LoVo (cell line): ENCODE results near the gene MXRA8.
"Not testable (repeated sequence)": the region's sequence is repeated elsewhere in the genome, so short reads cannot be mapped to it uniquely, and the experiment has no call there.

Experiments
- DNase-seq: peaks from one replicate; pipeline ENCODE4 v3.0.0-alpha.2; 2016; ENCODE audit warnings: low spot score

Gene MXRA8

DNA sequence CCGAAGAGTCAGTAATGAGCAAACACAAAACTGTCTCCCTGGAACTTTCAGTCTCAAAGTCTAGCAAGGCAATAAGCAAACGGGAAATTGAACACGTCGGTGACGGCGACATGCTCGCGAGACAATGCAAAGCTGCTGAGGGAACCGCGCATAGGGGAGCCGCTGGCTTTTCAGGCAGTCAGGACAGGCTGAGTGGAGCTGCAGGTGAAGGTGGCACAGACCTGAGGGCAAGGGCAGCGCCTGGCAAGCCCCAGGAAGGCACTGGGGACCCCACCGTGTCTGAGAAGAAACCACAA, 38.8 kb downstream of the MXRA8 start:
- no peak for DNase-seq

- DNase-seq: no peak
These were observed 39.3 kb downstream of the MXRA8 start for GRCh38 chr1:1318777-1319645.

DNA sequence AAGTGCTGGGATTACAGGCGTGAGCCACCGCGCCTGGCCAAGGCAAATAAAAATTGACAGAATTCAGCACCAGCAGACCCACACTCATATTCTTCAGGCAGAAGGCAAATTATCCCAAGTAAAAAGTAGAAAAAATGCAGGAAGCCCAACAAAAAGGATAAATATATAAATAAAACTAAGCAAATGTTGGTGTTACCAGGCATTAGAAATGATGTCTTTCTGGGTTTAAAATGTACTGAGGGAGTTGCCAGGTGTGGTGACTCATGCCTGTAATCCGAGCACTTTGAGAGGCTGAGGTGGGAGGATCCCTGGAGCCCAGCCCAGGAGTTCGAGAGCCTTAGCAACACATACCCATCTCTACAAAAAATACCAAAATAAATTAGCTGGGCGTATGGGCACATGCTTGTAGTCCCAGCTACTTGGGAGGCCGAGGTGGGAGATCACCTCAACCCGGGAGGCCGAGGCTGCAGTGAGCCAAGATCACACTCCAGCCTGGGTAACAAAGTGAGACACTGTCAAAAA, 40.2 kb downstream of the MXRA8 start:
- DNase-seq: peak; percentile 72

- no peak for DNase-seq
These were observed 40.9 kb downstream of the MXRA8 start for GRCh38 chr1:1317420-1317819.

GRCh38 chr1:1316199-1316598, 42.2 kb downstream of the MXRA8 start:
- DNase-seq: not testable (repeated sequence)

GRCh38 chr1:1315435-1315954, 42.9 kb downstream of the MXRA8 start:
- no peak for DNase-seq

DNA sequence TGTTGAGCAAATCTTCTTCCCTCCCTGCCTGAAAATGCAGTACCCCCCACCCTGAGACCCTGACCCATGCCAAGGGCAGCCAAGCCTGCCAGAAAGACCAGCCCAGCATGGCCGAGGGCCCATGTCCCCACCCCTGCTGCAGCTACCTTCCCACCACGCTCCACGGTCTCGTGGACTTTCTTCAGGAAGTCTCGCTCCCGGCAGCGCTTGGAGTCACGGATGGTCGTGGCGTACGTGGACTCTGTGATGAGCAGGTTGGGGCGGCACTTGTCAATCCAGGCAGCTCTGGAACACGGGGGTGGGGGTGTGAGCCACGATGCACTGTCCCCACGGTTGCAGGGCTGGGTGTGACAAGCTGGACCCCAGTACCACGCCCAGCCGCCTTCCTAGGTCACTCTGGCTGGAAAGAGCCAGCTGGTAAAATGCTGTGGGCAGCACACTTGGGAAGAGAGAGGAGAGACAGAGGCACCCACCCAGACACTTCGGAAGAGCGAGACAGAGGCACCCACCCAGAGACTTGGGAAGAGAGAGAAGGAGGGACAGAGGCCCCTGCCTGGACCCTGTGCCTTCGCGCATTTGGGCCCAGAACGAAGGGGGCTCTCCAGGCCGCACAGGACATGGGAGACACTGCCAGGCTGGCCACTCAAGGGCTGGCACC, 43.5 kb downstream of the MXRA8 start:
- DNase-seq: no peak

DNA sequence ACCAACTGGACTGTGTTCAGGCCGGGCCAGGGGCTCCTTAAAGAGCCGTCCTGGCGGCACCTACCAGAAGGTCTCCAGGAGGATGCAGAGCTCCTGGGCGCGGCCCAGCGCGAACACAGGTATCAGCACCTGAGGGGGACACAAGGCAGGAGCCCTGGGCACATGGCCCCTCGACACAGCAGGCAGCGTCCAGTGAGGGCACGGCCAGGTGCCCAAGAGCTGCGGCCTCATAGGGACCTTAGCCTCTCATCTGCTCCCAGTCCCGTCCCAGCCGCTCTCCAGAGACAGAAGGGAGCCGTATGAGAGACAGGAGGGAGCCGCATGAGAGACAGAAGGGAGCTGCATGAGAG, 44.1 kb downstream of the MXRA8 start:
- no peak for DNase-seq

DNA sequence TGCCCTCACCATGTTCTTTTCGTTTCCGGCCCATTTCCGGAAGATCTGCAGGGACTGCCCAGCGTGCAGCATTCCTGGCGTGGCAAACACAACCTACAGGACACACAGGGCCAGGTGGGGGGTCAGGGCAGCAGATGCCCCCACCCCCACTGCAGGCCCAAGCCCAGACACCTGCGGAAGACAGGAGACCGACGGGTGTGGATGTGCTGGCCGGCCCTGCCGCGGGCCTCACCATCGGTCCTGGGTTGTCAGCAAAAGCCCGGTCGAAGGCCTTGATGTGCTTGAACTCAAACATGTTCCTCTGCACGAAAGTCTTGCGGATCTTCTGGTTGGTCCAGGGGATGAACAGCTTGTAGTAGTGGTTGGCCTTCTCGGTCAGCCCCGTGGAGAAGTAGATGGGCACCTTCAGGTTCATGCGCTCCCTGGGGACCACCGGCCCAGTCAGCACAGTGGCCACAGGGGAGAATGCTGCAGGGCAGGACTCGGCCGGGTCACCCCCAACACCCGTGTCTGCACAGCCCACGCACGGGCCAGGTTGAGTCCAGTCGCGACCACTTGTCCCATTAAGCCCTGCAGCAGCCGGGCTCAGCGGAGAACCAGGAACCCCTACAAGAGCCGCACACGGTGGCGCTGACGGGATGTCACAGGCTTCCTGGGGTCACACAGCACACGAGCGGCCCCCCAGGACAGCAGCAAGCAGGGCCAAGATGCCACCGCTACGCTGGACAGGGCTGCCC, 44.7 kb downstream of the MXRA8 start:
- no peak for DNase-seq

GRCh38 chr1:1312450-1313314, 45.7 kb downstream of the MXRA8 start:
- DNase-seq: no peak

DNA sequence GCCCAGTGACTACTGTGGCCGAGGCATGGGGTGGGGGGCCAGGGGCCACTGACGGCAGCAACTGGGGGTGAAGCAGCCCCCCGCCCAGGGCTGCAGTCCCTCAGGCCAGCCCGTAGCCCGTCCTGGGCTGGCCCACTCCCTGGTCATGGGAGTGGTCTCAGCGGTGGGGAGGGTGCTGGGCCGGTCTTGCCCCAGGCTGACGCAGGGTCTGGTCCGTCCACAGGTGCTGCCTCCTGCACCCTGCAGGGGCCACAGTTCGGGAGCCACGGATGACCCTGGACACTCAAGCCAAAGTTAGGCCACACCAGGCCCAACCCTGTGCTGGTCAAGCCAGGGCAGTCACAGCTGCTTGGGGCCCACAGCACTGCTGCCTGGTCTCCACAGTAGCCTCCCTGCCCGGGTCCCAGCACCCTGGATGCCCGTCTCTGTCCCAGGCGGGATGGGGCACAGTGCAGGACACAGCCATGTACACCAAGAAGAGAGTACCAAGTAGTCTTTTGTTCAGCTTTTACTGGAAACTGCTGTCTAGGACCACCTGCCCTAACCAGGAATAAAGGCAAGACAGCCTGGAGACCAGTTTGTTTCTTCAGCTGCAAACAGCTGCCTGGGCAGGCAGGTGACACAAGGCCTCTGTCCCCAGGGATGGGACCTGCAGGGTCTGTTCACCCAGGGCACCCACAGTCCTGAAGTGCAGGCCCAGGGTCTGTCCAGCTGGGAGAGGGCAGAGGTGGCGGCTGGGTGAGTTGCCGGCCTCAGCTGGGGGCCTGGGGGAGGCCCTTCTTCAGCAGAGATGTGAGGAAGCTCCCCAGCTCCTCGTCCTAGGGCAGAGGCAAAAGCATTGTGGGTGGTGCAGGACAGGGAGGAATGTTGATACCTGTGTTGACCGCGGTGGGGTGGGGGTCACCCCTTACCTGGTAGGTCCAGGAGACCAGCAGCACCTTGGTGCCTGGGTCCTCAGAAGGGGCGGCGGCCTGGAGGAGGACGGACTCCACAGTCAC, 46.9 kb downstream of the MXRA8 start:
- DNase-seq: no peak

GRCh38 chr1:1310476-1311053, 47.8 kb downstream of the MXRA8 start:
- DNase-seq: no peak

DNA sequence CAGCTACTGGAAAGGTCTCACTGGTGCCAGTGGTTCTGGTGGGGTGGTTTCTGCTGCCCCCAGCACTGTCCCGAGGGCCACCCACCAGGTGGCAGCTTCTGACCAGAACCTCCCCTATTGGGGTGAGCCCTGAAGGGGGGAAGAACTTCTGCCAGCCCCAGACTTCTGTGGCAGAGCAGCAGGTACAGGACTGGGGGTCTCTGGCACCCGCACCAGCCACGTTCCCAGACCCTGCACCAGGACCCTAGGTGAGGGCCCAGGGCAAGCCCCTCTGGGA, 48.3 kb downstream of the MXRA8 start:
- DNase-seq: no peak

GRCh38 chr1:1309251-1310108, 48.9 kb downstream of the MXRA8 start:
- no peak for DNase-seq

GRCh38 chr1:1308756-1309250, 49.6 kb downstream of the MXRA8 start:
- no peak for DNase-seq

- peak; percentile 92 for DNase-seq
These were observed 50.2 kb downstream of the MXRA8 start, which contains the start of the genes ACAP3 and PUSL1 for GRCh38 chr1:1307923-1308755. Gene ACAP3 (minus strand): TSS chr1:1307930. CDS start chr1:1307815, 115 bp downstream. Gene PUSL1 (plus strand): TSS chr1:1308597. CDS start chr1:1308644, 47 bp downstream.

DNA sequence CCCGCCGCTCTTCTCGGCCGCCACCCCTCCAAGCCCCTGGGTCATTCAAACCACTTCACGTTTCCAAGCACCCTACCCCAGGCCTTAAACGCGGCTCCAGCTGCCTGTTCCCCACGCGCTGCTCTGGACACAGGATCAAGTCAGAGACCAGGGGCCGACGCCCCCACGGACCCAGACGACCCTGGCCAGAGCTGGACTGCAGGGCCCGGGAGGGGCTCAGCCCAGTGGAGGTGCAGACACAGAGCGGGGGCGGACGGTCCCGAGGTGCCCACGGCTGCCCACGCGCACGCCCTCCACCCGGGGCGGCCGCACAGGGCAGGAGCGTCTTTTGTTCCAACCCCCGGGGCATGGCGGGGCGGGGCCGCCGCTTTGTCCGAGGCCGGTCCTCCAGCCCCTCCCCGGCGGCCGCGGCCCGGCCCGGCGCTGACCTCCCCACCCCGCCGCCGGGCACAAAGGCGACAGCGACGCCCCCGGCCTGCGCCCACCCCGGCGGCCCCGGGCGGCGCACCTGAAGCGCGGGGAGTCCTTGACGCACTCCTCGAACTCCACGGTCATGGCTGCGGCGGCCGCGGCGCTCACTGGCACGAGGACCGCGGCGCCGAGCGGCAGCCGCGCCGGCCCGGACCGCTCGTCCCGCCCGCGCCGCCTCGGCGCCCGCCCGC, 51.0 kb downstream of the MXRA8 start:
- DNase-seq: no peak
